ENCODE results near the gene CKMT2.

GRCh38 chr5:81290146-81290545 lies 57.0 kb downstream of the CKMT2 start:
- TF ChIP-seq, protein P1, sequence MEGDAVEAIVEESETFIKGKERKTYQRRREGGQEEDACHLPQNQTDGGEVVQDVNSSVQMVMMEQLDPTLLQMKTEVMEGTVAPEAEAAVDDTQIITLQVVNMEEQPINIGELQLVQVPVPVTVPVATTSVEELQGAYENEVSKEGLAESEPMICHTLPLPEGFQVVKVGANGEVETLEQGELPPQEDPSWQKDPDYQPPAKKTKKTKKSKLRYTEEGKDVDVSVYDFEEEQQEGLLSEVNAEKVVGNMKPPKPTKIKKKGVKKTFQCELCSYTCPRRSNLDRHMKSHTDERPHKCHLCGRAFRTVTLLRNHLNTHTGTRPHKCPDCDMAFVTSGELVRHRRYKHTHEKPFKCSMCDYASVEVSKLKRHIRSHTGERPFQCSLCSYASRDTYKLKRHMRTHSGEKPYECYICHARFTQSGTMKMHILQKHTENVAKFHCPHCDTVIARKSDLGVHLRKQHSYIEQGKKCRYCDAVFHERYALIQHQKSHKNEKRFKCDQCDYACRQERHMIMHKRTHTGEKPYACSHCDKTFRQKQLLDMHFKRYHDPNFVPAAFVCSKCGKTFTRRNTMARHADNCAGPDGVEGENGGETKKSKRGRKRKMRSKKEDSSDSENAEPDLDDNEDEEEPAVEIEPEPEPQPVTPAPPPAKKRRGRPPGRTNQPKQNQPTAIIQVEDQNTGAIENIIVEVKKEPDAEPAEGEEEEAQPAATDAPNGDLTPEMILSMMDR (conservative IDR thresholded peaks at IDR 0.05 in 1 of 2, IDR thresholded peaks at IDR 0.05 in 1 of 2; ENCODE audit: low read depth in 1 of 2, low read length in 2 of 2) = no peak
- no peak for TF ChIP-seq EZH2 (IDR thresholded peaks at IDR 0.05; ENCODE audit: low read length, missing control alignments)

Measured in fibroblast of lung (primary cell).